HG02943 (cell line): ENCODE data around the gene DLG1.
"Not testable (repeated sequence)": the region's sequence is repeated elsewhere in the genome, so short reads cannot be mapped to it uniquely, and the experiment has no call there.

Experiments
- ATAC-seq: cut with Tn5 transposase; IDR thresholded peaks from one replicate; pipeline ENCODE4 v1.9.1; 2021; ENCODE audit warnings: mild to moderate bottlenecking, low read depth, moderate library complexity; ENCODE audit not compliant: unreplicated experiment

Gene DLG1

DNA sequence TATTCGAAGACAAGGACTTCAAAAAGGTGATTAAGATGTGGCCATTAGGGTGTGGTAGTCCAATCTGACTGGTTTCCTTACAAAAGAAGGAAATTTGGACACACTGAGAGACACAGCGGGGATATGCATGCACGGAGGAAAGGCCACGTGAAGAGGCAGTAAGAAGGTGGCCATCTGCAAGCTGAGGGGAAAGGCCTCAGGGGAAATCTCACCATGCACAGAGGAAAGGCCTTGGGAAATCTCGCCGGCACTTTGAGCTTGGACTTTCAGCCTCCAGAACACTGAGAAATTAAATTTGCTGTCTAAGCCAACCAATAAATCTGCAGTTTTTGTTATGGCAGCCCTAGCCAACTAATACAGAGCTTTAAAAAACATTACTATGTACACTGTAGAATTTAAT is 78.8 kb downstream of the DLG1 start:
- no peak for ATAC-seq

DNA sequence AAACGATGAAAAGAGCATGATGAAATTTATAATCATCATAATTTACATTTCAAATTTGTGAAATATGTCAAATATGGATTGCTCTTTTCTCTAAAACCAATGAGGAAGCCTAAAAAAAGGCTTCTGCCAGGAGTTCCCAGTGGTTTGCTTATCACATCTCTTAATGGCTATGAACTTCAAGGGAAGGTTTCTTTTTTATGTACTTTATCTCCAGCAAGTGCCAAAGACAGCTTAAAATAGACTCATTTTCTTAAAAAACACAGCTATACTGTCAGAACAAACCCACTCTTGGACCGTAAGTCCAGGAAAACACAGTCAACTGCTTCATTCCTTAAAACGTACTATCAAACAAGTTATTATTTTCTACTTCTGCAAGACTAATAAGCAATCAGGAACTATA is 80.2 kb downstream of the DLG1 start:
- ATAC-seq, result no peak

DNA sequence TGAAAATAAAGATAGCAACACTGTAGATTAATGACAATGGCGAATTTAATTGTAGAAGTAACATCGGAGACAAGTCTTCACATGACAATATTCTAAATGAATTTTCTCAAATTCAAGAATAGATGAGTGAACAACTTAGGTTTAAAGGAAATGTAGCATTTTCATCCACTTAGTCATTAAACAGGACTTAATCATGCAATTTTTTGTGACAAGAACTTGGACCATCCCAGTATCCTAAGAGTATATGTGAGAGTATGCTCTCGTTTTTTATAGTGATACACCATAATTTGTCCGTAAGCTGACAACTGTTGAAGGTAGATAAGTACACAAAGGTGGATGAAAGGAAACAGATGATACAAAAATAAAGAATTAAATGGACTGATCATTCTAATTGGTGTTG is 81.5 kb downstream of the DLG1 start:
- ATAC-seq, result no peak

GRCh38 chr3:197216169-197216860 is 82.1 kb downstream of the DLG1 start:
- no peak for ATAC-seq

- ATAC-seq, result no peak
Measured at GRCh38 chr3:197212290-197212689, 86.1 kb downstream of the DLG1 start.

DNA sequence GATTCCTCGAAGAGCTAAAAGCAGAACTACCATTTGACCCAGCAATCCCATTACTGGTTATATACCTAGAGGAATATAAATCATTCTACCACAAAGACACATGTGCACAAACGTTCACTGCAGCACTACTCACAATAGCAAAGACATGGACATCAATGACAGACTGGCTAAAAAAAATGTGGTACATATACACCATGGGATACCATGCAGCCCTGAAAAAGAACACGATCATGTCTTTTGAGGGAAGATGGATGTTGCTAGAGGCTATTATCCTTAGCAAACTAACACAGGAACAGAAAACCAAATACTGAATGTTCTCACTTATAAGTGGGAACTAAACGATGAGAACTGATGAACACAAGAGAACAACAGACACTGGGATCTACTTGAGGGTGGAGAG is 86.7 kb downstream of the DLG1 start:
- ATAC-seq, result not testable (repeated sequence)

DNA sequence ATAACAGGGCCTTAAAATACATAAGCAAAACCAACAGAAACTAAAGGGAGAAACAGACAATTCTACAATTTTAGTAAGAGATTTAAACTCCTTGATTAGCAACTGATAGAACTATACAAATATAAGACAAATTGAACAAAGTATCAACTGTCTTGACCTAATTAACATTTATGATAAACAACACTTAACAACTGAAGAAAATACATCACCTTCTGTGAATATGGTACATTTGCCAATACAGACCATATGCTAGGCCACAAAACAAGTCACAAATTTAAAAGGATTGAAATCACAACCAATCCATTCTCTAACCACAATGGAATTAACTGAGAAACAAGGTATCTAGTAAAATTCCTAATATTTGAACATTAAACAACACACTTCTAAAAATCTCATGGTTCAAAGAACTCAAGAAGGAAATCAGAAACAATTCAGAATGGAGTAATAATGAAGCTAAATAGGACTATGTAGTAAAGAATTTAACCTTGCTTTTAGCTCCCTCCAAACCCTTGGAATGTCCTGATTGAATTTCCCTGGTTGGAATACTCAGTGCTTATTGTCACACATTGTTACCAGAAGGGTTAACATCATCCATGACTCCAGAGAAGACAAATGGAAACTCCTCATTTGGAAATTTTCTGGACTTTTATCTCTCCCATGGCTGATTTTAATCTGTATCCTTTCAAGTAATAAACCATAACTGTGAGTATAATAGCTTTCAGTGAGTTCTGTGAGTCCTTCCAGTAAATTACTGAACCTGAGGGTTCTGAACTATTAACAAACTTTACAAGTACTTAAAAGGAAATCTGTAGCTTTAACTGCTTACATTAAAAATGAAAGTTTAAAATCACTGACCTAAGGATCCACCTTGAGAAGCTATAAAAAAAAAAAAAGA is 88.8 kb downstream of the DLG1 start:
- no peak for ATAC-seq

GRCh38 chr3:197206913-197207312 is 91.5 kb downstream of the DLG1 start:
- ATAC-seq, result no peak

DNA sequence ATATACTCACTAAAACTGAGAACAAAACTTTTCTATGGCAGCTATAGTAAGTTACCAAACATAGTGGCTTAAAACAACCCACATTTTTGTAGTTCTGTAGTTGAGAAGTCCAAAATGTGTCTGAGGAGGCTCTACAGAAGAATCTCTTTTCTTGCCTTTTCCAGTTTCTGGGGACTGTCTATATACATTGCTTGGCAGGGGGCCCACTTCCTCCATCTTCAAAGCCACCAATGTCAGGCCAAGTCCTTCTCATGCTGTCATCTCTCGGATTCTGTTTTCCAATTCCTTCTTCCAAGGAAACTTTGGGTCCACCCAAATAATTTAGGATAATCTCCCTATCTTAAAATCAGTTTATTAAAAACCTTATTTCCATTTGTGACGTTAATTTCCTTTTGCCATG is 92.7 kb downstream of the DLG1 start:
- no peak for ATAC-seq

- ATAC-seq, result no peak
Measured at GRCh38 chr3:197205265-197205664, 93.1 kb downstream of the DLG1 start.

DNA sequence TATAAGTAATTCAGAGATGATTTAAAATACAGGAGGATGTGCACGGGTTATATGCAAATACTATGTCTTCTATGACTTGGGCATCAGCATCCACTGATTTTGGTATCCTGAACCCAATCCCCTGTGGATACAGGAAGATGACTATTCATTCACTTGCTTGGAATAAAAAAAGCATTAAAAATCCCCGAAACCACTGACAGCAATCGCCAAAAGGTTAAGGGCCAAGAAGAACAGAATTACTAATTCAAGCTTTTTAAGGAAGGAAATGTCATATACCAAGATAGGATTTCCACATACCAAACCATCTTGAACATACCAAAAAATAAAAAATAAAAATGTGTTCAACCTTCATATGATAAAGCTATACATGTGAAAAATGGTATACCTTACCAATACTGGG is 93.7 kb downstream of the DLG1 start:
- ATAC-seq, result no peak

- no peak for ATAC-seq
Measured at GRCh38 chr3:197203714-197204146, 94.7 kb downstream of the DLG1 start.

GRCh38 chr3:197202694-197203093 is 95.7 kb downstream of the DLG1 start:
- ATAC-seq, result no peak

DNA sequence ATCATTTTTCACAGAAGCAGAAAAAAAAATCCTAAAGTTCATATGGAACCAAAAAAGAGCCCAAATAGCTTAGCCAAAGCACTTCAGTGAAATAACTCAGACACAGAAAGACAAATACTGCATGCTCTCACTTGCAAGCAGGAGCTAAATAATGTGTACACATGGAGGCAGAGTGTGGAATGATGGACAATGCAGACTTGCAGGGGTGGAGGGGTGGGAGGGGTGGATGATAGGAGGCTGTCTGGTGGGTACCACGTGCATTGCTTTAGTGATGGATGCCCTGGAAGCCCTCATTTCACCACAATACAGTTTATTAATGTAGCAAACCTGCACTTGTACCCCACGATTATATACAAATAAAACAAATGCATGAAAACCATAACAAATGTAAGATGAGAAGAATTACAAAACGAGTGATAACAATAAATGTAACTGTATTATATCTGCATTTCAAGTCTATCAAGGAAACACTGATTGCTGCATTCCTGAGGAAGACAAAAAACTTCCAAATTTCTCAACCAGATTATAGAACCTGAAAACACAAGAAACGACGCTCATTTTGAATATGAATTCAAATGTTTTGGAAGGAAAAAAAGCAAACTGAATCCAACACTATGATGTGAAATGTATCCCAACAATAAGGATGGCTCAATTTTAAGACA is 96.5 kb downstream of the DLG1 start:
- no peak for ATAC-seq

DNA sequence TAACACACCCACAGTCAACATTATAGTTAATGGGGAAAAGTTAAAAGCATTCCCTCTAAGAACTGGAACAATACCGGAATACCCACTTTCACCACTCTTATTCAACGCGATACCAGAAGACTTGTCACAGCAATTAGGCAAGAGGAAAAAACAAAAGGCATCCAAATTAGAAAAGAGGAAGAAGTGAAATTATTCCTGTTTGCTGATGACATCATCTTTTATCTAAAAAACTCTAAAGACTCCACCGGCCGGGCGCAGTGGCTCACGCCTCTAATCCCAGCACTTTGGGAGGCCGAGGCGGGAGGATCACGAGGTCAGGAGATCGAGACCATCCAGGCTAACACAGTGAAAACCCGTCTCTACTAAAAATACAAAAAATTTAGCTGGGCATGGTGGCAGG is 97.6 kb downstream of the DLG1 start:
- ATAC-seq, result not testable (repeated sequence)

GRCh38 chr3:197197334-197197733 is 101.1 kb downstream of the DLG1 start:
- no peak for ATAC-seq

DNA sequence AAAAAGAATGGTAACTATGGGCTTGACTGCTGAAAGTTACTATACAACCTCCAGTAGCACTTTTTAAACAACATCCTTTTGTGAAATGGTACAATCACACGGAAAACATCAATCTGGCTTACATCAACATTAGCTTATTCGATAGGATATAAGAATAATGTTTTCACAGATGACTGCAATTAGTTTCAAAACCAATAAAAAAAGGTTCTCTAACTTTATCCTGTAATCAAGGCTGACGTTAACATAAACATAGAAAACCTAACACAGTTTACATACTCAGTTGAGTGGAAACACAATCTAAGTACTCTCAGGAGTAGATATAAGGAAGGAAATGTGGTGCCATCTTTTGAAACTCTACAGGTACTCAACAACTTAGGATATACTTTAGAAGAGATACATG is 102.2 kb downstream of the DLG1 start:
- ATAC-seq, result no peak

GRCh38 chr3:197195326-197195725 is 103.1 kb downstream of the DLG1 start:
- ATAC-seq, result no peak

GRCh38 chr3:197193759-197194158 is 104.7 kb downstream of the DLG1 start:
- not testable (repeated sequence) for ATAC-seq

GRCh38 chr3:197191897-197192296 is 106.5 kb downstream of the DLG1 start:
- no peak for ATAC-seq

DNA sequence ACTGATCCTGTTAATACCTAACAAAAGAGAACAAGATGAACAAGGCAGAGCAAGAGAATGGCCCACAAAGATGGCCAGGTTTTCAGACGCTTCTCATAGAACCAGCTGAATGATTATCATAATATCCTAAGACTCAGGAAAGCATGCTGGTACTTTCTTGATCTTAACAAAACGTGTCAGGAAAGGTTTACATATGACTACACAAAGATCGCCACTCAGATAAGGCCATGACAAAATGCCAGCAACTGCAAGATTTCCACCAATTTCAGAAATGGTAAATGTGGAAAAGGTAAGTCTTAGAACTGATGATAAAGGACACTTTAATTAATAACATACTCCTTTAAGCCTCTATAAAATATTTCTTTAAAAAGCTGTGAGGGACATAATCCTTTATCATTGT is 108.8 kb downstream of the DLG1 start:
- no peak for ATAC-seq
